ENCODE results near the gene SIL1.

- TF ChIP-seq ZNF263 (CRISPR knock-in tag; IDR thresholded peaks at IDR 0.05; ENCODE audit: low read depth), result no peak
- TF ChIP-seq RELA (CRISPR knock-in tag; IDR thresholded peaks at IDR 0.05; ENCODE audit: borderline replicate concordance), result no peak
- no peak for TF ChIP-seq JUN (CRISPR knock-in tag; IDR thresholded peaks at IDR 0.05)
- TF ChIP-seq ZNF232 (CRISPR knock-in tag; IDR thresholded peaks at IDR 0.05), result no peak
- TF ChIP-seq CTCF (IDR thresholded peaks at IDR 0.05), result no peak
- TF ChIP-seq CREM (CRISPR knock-in tag; IDR thresholded peaks at IDR 0.05), result no peak
- no peak for TF ChIP-seq KAT7 (CRISPR knock-in tag; IDR thresholded peaks at IDR 0.05; ENCODE audit: borderline replicate concordance)
- no peak for TF ChIP-seq EMX1 (CRISPR knock-in tag; IDR thresholded peaks at IDR 0.05)
- TF ChIP-seq ATF3 (CRISPR knock-in tag; conservative IDR thresholded peaks at IDR 0.05), result no peak
- TF ChIP-seq NR1H2 (CRISPR knock-in tag; IDR thresholded peaks at IDR 0.05), result no peak
- TF ChIP-seq MYBL2 (CRISPR knock-in tag; IDR thresholded peaks at IDR 0.05), result no peak
- TF ChIP-seq ARID4B (CRISPR knock-in tag; IDR thresholded peaks at IDR 0.05; ENCODE audit: borderline replicate concordance), result no peak
- TF ChIP-seq E2F5 (CRISPR knock-in tag; IDR thresholded peaks at IDR 0.05), result no peak
- no peak for TF ChIP-seq SP1 (CRISPR knock-in tag; conservative IDR thresholded peaks at IDR 0.05)
Observed at GRCh38 chr5:139132515-139132914, 65.7 kb downstream of the SIL1 start.

All from WTC11 (cell line).